Peyer's patch (tissue), 4 donors: ENCODE measurements around the gene LILRA5. TPM values are rescaled to one million over a fixed set of nuclear protein-coding genes. Genes with fewer than 3 reads are reported as not detected.
"Not testable (repeated sequence)": the region's sequence is repeated elsewhere in the genome, so short reads cannot be mapped to it uniquely, and the experiment has no call there.

Experiments
- DNase-seq, 3 donors: peaks; one replicate each; pipeline ENCODE4 v3.0.0-alpha.2; 2017 to 2019
- H3K27ac ChIP-seq, 4 donors: fragments of 200-600 bp; sonication (generic); one replicate each; pipeline ENCODE4 v1.5.1; 2016 to 2019
- H3K27me3 ChIP-seq, 2 donors: fragments of 200-600 bp; sonication (generic); one replicate each; pipeline ENCODE4 v1.5.1; 2019
- H3K36me3 ChIP-seq, 3 donors: fragments of 200-600 bp; sonication (generic); one replicate each; pipeline ENCODE4 v1.5.1; 2016 to 2019
- H3K4me1 ChIP-seq, 4 donors: fragments of 200-600 bp; sonication (generic); one replicate each; pipeline ENCODE4 v1.5.1; 2016 to 2019
- H3K4me3 ChIP-seq, 4 donors: fragments of 200-600 bp; sonication (generic); 1 replicate in 3 of 4; 2 replicates in 1 of 4; pipeline ENCODE4 v1.5.1; 2016 to 2019; ENCODE audit warnings: mild to moderate bottlenecking in 1 of 4
- H3K9me3 ChIP-seq, 4 donors: fragments of 200-600 bp; sonication (generic); one replicate each; pipeline ENCODE4 v1.5.1; 2016 to 2019; ENCODE audit warnings: mild to moderate bottlenecking in 1 of 4
- POLR2A ChIP-seq, 2 donors: fragments of 450-650 bp; IDR thresholded peaks; one replicate each; pipeline ENCODE4 v1.5.1; 2017; ENCODE audit warnings: antibody characterized with exemption in 2 of 2, mild to moderate bottlenecking in 2 of 2, moderate library complexity in 2 of 2
- total RNA-seq, 4 donors: library from RNA; depleted of rRNA; stranded (reverse); fragments of >200 nt; gene quantifications; one replicate each; pipeline ENCODE4 v1.1.0, GENCODE V29; 2016
- TF ChIP-seq, protein P1 (sequence below), 6 experiments: fragments of 450-650 bp in 4 of 6; fragments of 200-600 bp in 2 of 6; sonication (generic) in 1 of 6; IDR thresholded peaks; one replicate each; pipeline ENCODE4 v1.5.1; 2017 to 2019; ENCODE audit warnings: antibody characterized with exemption in 6 of 6, mild to moderate bottlenecking in 3 of 6, moderate library complexity in 1 of 6

The LILRA5 gene
- total RNA-seq, 4 donors from 2014 or later, result 1.9 to 4.1 TPM; not detected in 2

DNA sequence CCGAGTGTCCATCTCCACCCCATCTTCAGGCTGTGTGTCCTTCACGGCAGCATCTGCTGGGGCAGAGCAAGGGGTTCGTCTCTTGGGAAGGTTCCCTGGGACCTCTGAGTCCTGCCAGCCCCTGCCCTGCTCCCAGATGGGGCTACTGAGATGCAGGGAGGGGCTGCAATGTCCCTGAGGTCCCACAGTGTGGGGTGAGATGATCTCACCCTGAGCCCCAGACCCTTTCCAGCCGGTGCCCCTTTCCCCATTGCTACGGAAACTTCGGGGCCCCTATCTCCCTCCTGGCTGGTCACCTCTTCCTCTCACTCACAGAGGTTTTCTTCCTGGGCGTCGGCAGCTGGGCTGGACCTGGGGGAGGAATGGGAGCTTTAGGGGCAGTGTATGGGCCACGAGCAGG is 37.0 kb downstream of the LILRA5 start:
- no peak for DNase-seq
- H3K4me3 ChIP-seq, result no peak overlapping the region
- TF ChIP-seq, protein P1, sequence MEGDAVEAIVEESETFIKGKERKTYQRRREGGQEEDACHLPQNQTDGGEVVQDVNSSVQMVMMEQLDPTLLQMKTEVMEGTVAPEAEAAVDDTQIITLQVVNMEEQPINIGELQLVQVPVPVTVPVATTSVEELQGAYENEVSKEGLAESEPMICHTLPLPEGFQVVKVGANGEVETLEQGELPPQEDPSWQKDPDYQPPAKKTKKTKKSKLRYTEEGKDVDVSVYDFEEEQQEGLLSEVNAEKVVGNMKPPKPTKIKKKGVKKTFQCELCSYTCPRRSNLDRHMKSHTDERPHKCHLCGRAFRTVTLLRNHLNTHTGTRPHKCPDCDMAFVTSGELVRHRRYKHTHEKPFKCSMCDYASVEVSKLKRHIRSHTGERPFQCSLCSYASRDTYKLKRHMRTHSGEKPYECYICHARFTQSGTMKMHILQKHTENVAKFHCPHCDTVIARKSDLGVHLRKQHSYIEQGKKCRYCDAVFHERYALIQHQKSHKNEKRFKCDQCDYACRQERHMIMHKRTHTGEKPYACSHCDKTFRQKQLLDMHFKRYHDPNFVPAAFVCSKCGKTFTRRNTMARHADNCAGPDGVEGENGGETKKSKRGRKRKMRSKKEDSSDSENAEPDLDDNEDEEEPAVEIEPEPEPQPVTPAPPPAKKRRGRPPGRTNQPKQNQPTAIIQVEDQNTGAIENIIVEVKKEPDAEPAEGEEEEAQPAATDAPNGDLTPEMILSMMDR (IDR thresholded peaks at IDR 0.05), result no peak
- no peak for TF ChIP-seq POLR2A (IDR thresholded peaks at IDR 0.05)
- no peaks in the 10 kb centered on the region for H3K4me1 ChIP-seq
- H3K27me3 ChIP-seq, result no peaks in the 10 kb centered on the region
- H3K9me3 ChIP-seq, result no peaks in the 10 kb centered on the region
- no peak overlapping the region for H3K27ac ChIP-seq
- no peaks in the 10 kb centered on the region for H3K36me3 ChIP-seq

DNA sequence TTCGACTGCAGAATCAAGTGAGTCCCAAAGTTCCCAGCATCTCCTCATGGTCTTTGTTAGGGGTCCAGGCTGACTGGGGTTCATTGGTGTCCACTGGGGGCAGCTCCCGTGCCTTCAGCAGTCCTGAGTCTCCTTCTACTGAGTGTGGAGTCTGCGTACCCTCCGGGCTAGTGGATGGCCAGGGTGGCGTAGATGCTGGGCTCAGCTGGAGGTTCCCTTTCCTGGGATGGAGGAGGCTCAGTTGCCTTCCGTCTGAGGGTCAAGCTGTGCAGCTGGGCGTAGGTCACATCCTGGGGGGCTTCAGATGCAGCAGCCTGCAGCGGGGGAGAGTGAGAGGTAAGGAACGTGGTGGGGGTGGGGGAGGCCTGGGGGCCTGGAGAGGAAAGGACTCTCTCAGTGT is 38.5 kb downstream of the LILRA5 start:
- not testable (repeated sequence) for H3K9me3 ChIP-seq, H3K36me3 ChIP-seq, H3K27ac ChIP-seq, H3K27me3 ChIP-seq, H3K4me3 ChIP-seq, DNase-seq, H3K4me1 ChIP-seq

DNA sequence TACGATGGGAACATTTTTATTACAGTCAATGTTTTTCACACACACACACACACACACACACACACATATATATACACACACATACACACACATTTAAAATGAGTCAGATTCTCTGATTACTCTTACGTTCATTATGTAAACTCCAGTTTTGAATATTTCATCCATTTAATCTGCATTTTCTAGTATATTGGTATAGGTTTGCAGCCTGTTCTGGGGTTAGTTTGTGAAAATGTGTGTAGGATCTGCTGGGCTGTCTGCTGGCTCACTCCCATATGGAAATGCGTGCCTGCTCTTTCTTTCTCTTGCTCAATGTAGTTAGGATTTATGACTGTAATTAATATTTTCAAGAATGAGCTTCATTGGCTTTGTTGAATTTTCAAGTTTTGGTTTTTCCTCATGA is 39.1 kb downstream of the LILRA5 start:
- H3K9me3 ChIP-seq, result no peaks in the 10 kb centered on the region
- H3K27ac ChIP-seq, result no peak overlapping the region
- TF ChIP-seq POLR2A (IDR thresholded peaks at IDR 0.05), result no peak
- TF ChIP-seq, protein P1 (IDR thresholded peaks at IDR 0.05), result no peak
- H3K27me3 ChIP-seq, result no peaks in the 10 kb centered on the region
- no peaks in the 10 kb centered on the region for H3K4me1 ChIP-seq
- no peaks in the 10 kb centered on the region for H3K36me3 ChIP-seq
- no peak overlapping the region for H3K4me3 ChIP-seq
- DNase-seq, result no peak

DNA sequence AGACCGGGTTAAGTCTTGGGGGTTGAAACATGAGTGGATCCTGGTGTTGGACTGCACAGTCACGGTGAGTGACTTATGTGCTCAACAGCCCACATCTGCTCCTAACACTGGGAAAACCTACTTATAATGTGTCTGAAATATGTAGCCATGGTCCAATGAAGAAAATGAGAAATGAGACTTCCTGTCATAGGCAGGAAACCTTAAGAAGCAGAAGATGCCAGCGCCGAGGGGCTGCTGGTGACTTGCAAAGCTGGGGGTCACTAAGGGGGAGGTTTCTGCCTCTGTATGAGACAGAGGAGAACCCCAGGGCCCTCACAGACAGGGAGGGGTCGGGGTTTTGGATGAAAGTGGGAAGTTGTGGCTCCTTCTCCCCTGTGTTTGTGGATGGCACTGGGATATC is 40.8 kb downstream of the LILRA5 start:
- DNase-seq, H3K27ac ChIP-seq, H3K4me1 ChIP-seq, H3K36me3 ChIP-seq, H3K4me3 ChIP-seq, H3K9me3 ChIP-seq, H3K27me3 ChIP-seq: not testable (repeated sequence)

DNA sequence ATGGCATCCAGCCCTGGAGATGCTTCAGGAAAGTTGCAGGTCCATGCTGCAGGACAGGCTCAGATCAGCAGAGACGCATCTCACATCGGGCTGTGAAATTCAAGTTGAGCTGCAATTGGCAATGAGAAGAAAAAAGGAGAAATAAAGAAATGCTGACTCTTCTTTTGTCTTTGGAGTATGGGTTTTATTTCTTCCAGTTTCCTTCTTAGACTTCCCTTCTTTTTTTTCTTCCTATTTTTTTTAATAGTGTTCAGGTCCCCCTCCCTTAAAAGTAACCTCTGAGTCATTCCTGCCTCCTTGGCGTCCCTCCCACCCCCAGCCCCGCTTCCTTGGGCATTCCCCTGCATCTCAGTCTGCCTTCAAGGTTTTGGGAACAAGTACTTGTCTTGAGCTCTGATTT is 41.4 kb downstream of the LILRA5 start:
- not testable (repeated sequence) for H3K27me3 ChIP-seq, H3K36me3 ChIP-seq, H3K27ac ChIP-seq, H3K9me3 ChIP-seq, H3K4me1 ChIP-seq, H3K4me3 ChIP-seq, DNase-seq

DNA sequence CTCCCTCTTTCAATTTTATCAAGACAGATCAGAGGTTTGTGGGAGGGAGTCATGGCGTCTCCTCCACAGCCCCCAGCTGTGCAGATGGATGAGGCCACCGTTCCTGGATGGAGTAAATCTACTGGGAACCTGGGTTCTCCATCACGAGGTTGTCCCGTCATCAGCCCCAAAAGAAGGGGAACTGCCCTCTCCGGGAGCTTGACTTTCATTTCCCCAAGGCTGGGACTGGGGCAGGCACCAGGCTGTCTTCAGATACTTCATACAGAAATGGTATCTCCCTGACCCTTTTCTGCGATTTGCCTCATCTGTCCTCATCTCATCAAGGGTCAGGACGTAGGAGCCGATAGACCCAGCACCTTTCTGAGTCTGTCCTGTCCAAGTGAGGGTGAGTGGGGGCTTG is 41.9 kb downstream of the LILRA5 start:
- Histone ChIP-seq H3K4me1 (no peaks in the 10 kb centered on the region), H3K9me3 (no peaks in the 10 kb centered on the region), H3K4me3 (no peak overlapping the region), H3K27ac (no peak overlapping the region), H3K27me3 (no peaks in the 10 kb centered on the region), H3K36me3 (no peaks in the 10 kb centered on the region)
- no peak for TF ChIP-seq POLR2A (IDR thresholded peaks at IDR 0.05)
- TF ChIP-seq, protein P1 (IDR thresholded peaks at IDR 0.05), result no peak
- DNase-seq, result no peak

DNA sequence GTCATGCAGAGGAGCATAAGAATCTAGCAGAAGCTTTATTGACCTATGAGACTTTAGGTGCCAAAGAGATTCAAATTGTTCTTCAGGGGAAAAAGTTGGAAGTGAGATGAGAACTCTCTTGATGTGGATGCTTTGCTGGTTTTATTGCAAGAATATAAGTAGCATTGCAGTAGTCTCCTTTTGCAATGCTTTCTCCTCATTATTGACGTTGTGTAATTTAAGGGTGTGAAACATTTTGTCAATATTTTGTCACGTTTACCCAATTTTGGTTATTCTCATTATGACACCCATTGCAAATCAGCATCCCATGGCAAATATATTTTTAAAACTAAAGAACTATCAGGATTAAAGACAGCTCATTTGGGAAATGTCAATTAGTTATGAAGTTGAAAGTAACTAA is 44.0 kb downstream of the LILRA5 start:
- Histone ChIP-seq H3K4me3 (no peak overlapping the region), H3K9me3 (no peaks in the 10 kb centered on the region), H3K36me3 (no peaks in the 10 kb centered on the region), H3K27me3 (no peaks in the 10 kb centered on the region), H3K4me1 (no peaks in the 10 kb centered on the region), H3K27ac (no peak overlapping the region)
- no peak for TF ChIP-seq POLR2A (IDR thresholded peaks at IDR 0.05)
- TF ChIP-seq, protein P1 (IDR thresholded peaks at IDR 0.05), result no peak
- no peak for DNase-seq
